ENCODE data around the gene RAD51B. TPM values are rescaled to one million over a fixed set of nuclear protein-coding genes. Genes with fewer than 3 reads are reported as not detected.

RAD51B gene
- total and polyA plus RNA-seq, 2 of the 13 experiments (the other 11 are each of a cell fraction or from before 2014, with no cell fraction given): 7.0 to 9.5 TPM

GRCh38 chr14:68520637-68521556 lies 701.3 kb downstream of the RAD51B start (continued):
- TF ChIP-seq GMEB1 (CRISPR knock-in tag; IDR thresholded peaks at IDR 0.05; ENCODE audit: borderline replicate concordance) (no peak; the same call in 1 of the 2 replicates), ZFP37 (CRISPR knock-in tag; IDR thresholded peaks at IDR 0.05; ENCODE audit: borderline replicate concordance) (no peak), CEBPZ (IDR thresholded peaks at IDR 0.05; ENCODE audit: low read length) (no peak), CREB1 (IDR thresholded peaks at IDR 0.05) (no peak; the same call in 1 of the 2 replicates), CREB1 (CRISPR knock-in tag; IDR thresholded peaks at IDR 0.05) (peak; percentile 59), ZNF589 (CRISPR knock-in tag; conservative IDR thresholded peaks at IDR 0.05) (no peak), NFAT5 (CRISPR knock-in tag; IDR thresholded peaks at IDR 0.05) (no peak), U2AF2 (IDR thresholded peaks at IDR 0.05; ENCODE audit: low read depth, low read length) (no peak), SOX5 (CRISPR knock-in tag; IDR thresholded peaks at IDR 0.05; ENCODE audit: borderline replicate concordance) (peak; percentile 70), ZNF572 (CRISPR knock-in tag; IDR thresholded peaks at IDR 0.05) (no peak), ZNF546 (CRISPR knock-in tag; conservative IDR thresholded peaks at IDR 0.05) (no peak), POLR2A (IDR thresholded peaks at IDR 0.05; ENCODE audit: insufficient read depth in 1 of 2, low read depth in 2 of 2, low read length in 2 of 2) (no peak; a peak in 1 of 4 replicates), RAD51 (IDR thresholded peaks at IDR 0.05; ENCODE audit: borderline replicate concordance) (no peak), ZNF296 (CRISPR knock-in tag; conservative IDR thresholded peaks at IDR 0.05) (no peak), SMYD3 (CRISPR knock-in tag; IDR thresholded peaks at IDR 0.05) (no peak), ZBTB39 (CRISPR knock-in tag; IDR thresholded peaks at IDR 0.05) (no peak), KDM2A (CRISPR knock-in tag; IDR thresholded peaks at IDR 0.05; ENCODE audit: borderline replicate concordance, low read depth) (no peak)

Data from HepG2 (cell line).